Activated naive CD4-positive, alpha-beta T cell treated with anti-CD3 and anti-CD28 coated beads, Interleukin-2, amount 50 U/mL, for 24 hours (primary cell): ENCODE measurements around the gene KEAP1.
A peak's percentile ranks its signal among the peaks of the same experiment; 100 is the strongest.

Experiments used
- H3K27ac Mint-ChIP-seq: one replicate; pipeline ENCODE4 v1.8.0; 2021; ENCODE audit warnings: mild to moderate bottlenecking, mixed read lengths
- H3K27me3 Mint-ChIP-seq: one replicate; pipeline ENCODE4 v1.8.0; 2021; ENCODE audit warnings: mixed read lengths
- H3K36me3 Mint-ChIP-seq: one replicate; pipeline ENCODE4 v1.8.0; 2021; ENCODE audit warnings: mixed read lengths
- H3K4me1 Mint-ChIP-seq: one replicate; pipeline ENCODE4 v1.8.0; 2021; ENCODE audit warnings: mixed read lengths
- H3K4me3 Mint-ChIP-seq: one replicate; pipeline ENCODE4 v1.8.0; 2021; ENCODE audit warnings: mild to moderate bottlenecking, mixed read lengths
- H3K9me3 Mint-ChIP-seq: one replicate; pipeline ENCODE4 v1.8.0; 2021; ENCODE audit warnings: mixed read lengths

KEAP1 gene

GRCh38 chr19:10516064-10516385 is 12.9 kb upstream of the KEAP1 start:
- H3K9me3 Mint-ChIP-seq = no peaks in the 10 kb centered on the region
- peak overlapping the region; percentile 72 for H3K4me3 Mint-ChIP-seq
- peaks cover 38% of the 10 kb centered on the region for H3K27me3 Mint-ChIP-seq
- H3K27ac Mint-ChIP-seq = no peak overlapping the region
- peaks cover 36% of the 10 kb centered on the region for H3K4me1 Mint-ChIP-seq
- H3K36me3 Mint-ChIP-seq = peaks cover 4% of the 10 kb centered on the region

GRCh38 chr19:10514211-10515145 is 11.3 kb upstream of the KEAP1 start:
- H3K9me3 Mint-ChIP-seq = no peaks in the 10 kb centered on the region
- H3K4me3 Mint-ChIP-seq = peak overlapping the region; percentile 64
- H3K27ac Mint-ChIP-seq = no peak overlapping the region
- H3K4me1 Mint-ChIP-seq = peaks cover 37% of the 10 kb centered on the region
- H3K36me3 Mint-ChIP-seq = peaks cover 4% of the 10 kb centered on the region
- peaks cover 35% of the 10 kb centered on the region for H3K27me3 Mint-ChIP-seq

- Mint-ChIP-seq H3K9me3 (no peaks in the 10 kb centered on the region), H3K27ac (no peak overlapping the region), H3K4me3 (peak overlapping the region; percentile 37), H3K36me3 (peaks cover 4% of the 10 kb centered on the region), H3K27me3 (peaks cover 26% of the 10 kb centered on the region), H3K4me1 (peaks cover 31% of the 10 kb centered on the region)
Observed at GRCh38 chr19:10513223-10513622, 10.1 kb upstream of the KEAP1 start.

- no peak overlapping the region for H3K27ac Mint-ChIP-seq
- peaks cover 22% of the 10 kb centered on the region for H3K4me1 Mint-ChIP-seq
- peaks cover 12% of the 10 kb centered on the region for H3K27me3 Mint-ChIP-seq
- no peaks in the 10 kb centered on the region for H3K9me3 Mint-ChIP-seq
- peaks cover 4% of the 10 kb centered on the region for H3K36me3 Mint-ChIP-seq
- no peak overlapping the region for H3K4me3 Mint-ChIP-seq
Observed at GRCh38 chr19:10510301-10510802, 7.2 kb upstream of the KEAP1 start.

GRCh38 chr19:10508707-10509106 is 5.6 kb upstream of the KEAP1 start:
- Mint-ChIP-seq H3K4me1 (peaks cover 23% of the 10 kb centered on the region), H3K9me3 (no peaks in the 10 kb centered on the region), H3K4me3 (no peak overlapping the region), H3K27me3 (peaks cover 9% of the 10 kb centered on the region), H3K27ac (no peak overlapping the region), H3K36me3 (peaks cover 4% of the 10 kb centered on the region)

- H3K27ac Mint-ChIP-seq = no peak overlapping the region
- peaks cover 3% of the 10 kb centered on the region for H3K27me3 Mint-ChIP-seq
- no peak overlapping the region for H3K4me3 Mint-ChIP-seq
- H3K36me3 Mint-ChIP-seq = no peaks in the 10 kb centered on the region
- peaks cover 21% of the 10 kb centered on the region for H3K4me1 Mint-ChIP-seq
- no peaks in the 10 kb centered on the region for H3K9me3 Mint-ChIP-seq
Observed at GRCh38 chr19:10508036-10508435, 4.9 kb upstream of the KEAP1 start.

GRCh38 chr19:10505583-10506229 is 2.5 kb upstream of the KEAP1 start:
- Mint-ChIP-seq H3K36me3 (no peaks in the 10 kb centered on the region), H3K27me3 (no peaks in the 10 kb centered on the region), H3K9me3 (no peaks in the 10 kb centered on the region), H3K4me1 (peaks cover 27% of the 10 kb centered on the region), H3K27ac (no peak overlapping the region), H3K4me3 (no peak overlapping the region)

GRCh38 chr19:10502524-10503001 is 593 bp downstream of the KEAP1 start:
- Mint-ChIP-seq H3K9me3 (no peaks in the 10 kb centered on the region), H3K27me3 (no peaks in the 10 kb centered on the region), H3K27ac (peak overlapping the region; percentile 88), H3K4me3 (peak overlapping the region; percentile 93), H3K36me3 (peaks cover 5% of the 10 kb centered on the region), H3K4me1 (peaks cover 40% of the 10 kb centered on the region)

- Mint-ChIP-seq H3K4me1 (peaks cover 43% of the 10 kb centered on the region), H3K27me3 (no peaks in the 10 kb centered on the region), H3K4me3 (peak overlapping the region; percentile 93), H3K27ac (peak overlapping the region; percentile 88), H3K9me3 (no peaks in the 10 kb centered on the region), H3K36me3 (peaks cover 6% of the 10 kb centered on the region)
Observed at GRCh38 chr19:10501971-10502523, 1.1 kb downstream of the KEAP1 start.

- no peaks in the 10 kb centered on the region for H3K27me3 Mint-ChIP-seq
- peak overlapping the region; percentile 68 for H3K4me3 Mint-ChIP-seq
- no peaks in the 10 kb centered on the region for H3K9me3 Mint-ChIP-seq
- peaks cover 38% of the 10 kb centered on the region for H3K4me1 Mint-ChIP-seq
- peak overlapping the region; percentile 48 for H3K27ac Mint-ChIP-seq
- H3K36me3 Mint-ChIP-seq = peaks cover 6% of the 10 kb centered on the region
Observed at GRCh38 chr19:10500247-10500592, 2.9 kb downstream of the KEAP1 start.

- Mint-ChIP-seq H3K27ac (no peak overlapping the region), H3K27me3 (no peaks in the 10 kb centered on the region), H3K4me3 (no peak overlapping the region), H3K36me3 (peaks cover 6% of the 10 kb centered on the region), H3K9me3 (no peaks in the 10 kb centered on the region), H3K4me1 (peaks cover 38% of the 10 kb centered on the region)
Observed at GRCh38 chr19:10499550-10500246, 3.5 kb downstream of the KEAP1 start.

- Mint-ChIP-seq H3K27ac (no peak overlapping the region), H3K27me3 (no peaks in the 10 kb centered on the region), H3K9me3 (no peaks in the 10 kb centered on the region), H3K4me3 (no peak overlapping the region), H3K36me3 (peaks cover 9% of the 10 kb centered on the region), H3K4me1 (peaks cover 34% of the 10 kb centered on the region)
Observed at GRCh38 chr19:10497371-10497770, 5.8 kb downstream of the KEAP1 start.

GRCh38 chr19:10491472-10492047 is 11.6 kb downstream of the KEAP1 start:
- H3K4me1 Mint-ChIP-seq = peaks cover 10% of the 10 kb centered on the region
- H3K9me3 Mint-ChIP-seq = no peaks in the 10 kb centered on the region
- no peaks in the 10 kb centered on the region for H3K27me3 Mint-ChIP-seq
- H3K27ac Mint-ChIP-seq = no peak overlapping the region
- no peak overlapping the region for H3K4me3 Mint-ChIP-seq
- H3K36me3 Mint-ChIP-seq = peaks cover 8% of the 10 kb centered on the region

- Mint-ChIP-seq H3K4me3 (no peak overlapping the region), H3K27ac (no peak overlapping the region), H3K27me3 (no peaks in the 10 kb centered on the region), H3K9me3 (no peaks in the 10 kb centered on the region), H3K4me1 (peaks cover 5% of the 10 kb centered on the region), H3K36me3 (peaks cover 6% of the 10 kb centered on the region)
Observed at GRCh38 chr19:10486551-10486950, 16.6 kb downstream of the KEAP1 start.

- Mint-ChIP-seq H3K36me3 (no peaks in the 10 kb centered on the region), H3K27ac (peak overlapping the region; percentile 51), H3K4me3 (peak overlapping the region; percentile 82), H3K4me1 (peaks cover 18% of the 10 kb centered on the region), H3K27me3 (no peaks in the 10 kb centered on the region), H3K9me3 (no peaks in the 10 kb centered on the region)
Observed at GRCh38 chr19:10478903-10479384, 24.2 kb downstream of the KEAP1 start.
